DLD1 (cell line): ENCODE data around the gene STIL.
"Not testable (repeated sequence)": the region's sequence is repeated elsewhere in the genome, so short reads cannot be mapped to it uniquely, and the experiment has no call there.

Experiments
- in situ Hi-C: cut with HindIII; loops from 2 replicates; pipeline ENCODE4 v1.10.0; 2017; ENCODE audit warnings: low sequenced_read_pairs

Gene STIL

DNA sequence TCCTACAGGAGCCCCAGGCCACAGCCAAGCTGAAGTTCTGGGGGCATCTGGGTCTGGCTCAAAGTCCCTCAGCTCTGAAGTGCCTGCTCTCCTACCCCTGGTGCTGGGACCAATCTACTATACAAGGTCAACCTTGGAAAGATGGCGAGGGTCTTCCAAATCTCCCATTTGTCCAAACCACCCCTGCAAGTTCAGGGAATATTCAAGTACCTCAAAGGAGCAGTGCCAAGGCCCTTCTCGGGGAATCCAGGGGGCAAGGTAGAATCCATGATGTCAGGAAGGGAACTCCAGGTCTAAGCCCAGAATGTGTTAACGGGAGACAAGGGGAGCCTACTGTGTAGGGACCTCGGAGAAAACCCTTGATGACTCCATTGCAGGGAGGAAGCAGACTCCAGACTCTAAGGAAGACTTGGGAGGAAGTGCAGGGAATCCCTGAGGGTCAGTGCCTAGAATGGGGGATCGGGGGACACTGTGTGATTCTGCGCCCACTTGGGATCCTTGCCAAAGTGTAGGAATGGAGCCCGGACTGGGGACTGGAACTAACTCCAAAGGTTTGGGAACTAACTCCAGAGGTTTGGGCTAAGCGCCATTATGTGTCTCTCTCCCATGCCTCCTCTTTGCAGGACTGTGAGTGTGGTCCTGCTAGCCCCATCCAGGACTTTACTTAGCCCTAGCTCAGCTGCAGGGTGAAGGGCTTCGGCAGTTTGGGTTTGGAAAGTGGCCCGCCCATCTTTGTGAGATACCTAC lies 90.6 kb downstream of the STIL start:
- in situ Hi-C loops = no loop called here

DNA sequence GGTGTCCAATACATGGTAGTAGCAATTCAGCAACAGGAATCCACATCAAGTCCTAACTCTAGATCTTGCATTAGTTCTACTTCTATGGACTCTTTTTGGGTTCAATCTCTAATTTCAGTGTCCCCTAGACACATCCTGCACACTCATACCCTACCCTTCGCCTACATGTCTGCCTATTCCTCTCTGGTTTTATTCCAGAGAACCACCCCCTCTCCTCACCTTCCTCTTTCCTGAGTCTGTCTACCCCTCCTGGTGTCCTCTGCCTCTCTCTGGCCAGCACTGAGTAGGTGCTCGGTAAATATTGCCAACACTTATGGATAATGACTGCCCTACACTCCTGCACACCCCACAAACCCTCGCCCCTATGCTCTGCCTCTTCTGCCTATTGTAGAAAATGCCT lies 91.5 kb downstream of the STIL start:
- in situ Hi-C loops = no loop called here

DNA sequence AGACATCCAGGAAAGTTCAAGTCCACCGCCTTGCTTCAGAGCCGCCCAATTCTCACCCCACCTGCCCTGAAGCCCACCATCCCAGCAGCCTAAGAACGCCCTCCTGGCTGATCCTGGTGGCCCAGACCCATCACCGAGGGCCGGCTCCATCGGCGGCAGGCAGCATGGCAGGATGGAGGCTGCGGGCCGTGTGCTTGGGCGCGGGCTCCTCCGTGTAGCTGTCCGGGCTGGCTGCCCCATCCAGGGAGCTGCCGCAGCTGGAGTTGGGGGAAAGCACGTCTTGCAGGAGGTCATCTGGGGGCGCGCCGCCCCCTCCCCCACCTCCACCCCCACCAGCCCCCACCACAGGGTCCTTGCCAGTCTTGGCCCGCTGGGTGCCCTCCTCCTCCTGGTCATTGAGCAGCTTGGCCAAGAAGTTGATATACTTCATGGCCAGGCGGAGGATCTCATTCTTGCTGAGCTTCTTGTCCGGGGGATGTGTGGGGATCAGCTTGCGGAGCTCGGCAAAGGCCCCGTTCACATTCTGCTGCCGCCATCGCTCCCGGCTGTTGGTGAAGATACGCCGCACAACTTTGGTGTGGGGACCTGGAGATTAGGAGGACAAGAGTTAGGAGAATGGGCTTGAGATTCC lies 94.2 kb downstream of the STIL start:
- in situ Hi-C loops = no loop called here

DNA sequence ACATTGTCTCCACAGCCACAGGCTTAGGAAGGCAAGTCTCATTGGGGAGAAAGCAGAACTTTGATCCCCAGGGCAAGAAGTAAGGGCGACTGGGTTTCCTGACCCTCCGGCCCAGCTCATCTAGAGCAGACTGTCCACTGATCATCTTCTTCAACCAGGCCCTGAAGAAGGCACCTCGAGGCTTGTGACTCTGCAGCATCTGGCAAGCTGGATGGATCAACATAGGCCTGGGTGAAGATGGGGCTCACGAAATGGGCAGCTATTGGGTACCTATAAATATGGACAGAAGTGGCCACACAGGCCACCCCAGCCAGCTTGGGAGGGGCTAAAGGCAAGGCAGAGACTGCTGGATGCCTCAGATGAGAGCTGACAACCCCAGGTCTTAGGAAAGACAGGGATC lies 94.9 kb downstream of the STIL start:
- in situ Hi-C loops = no loop called here

DNA sequence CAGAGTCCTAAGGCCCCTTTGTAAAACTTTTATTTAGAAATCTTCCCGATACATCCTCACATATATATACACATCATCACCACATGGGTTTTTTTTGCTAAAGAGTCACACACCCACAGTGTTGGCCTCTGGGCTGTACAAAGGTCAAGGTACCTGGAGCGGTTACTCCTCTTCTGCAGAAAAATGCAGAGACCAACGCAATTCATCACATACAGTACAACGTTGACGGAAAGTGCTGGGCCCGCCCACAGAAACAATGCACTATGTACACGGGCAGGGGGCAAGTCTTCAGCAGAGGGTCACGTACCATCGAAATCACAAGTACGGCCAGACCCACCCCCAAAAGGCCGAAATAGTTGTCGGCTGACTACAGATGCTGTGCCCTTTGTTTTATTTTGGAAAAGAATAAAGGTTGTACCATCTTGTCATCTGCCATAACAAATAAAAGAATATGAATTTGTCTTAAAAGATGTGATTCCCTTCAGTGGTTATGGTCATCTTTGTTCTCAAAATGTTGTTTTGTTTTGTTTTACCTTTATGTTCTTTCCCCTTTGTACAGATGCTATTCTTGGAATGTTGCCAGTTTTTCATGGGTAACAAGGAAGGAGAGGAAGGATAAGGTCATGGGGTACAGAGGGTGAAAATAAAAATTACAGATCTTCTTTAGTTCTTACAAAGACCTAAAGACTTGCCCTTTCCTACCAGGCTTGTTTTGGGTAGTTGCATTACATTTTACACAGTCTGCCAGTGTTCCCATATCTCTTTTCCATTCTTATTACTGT lies 97.5 kb downstream of the STIL start:
- in situ Hi-C loops = no loop called here

DNA sequence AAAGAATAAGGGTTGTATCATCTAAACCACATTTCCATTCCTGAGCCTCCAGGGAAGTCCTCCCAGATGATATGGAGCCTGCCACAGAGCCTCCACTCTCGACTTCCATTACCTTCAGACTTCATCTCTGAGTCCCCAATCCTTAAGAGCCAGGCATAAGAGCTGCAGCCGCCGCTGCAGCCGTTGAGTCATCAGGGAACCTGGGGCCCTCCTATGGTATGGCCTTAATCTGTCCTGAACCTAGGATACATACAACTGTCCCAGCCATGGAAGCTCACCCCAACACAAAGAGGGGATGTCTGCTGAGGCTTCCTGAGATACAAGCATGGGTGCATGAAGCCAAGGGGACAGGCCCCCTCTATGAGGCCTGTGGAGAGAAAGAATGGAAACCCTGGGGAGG lies 98.2 kb downstream of the STIL start:
- in situ Hi-C loops = no loop called here

DNA sequence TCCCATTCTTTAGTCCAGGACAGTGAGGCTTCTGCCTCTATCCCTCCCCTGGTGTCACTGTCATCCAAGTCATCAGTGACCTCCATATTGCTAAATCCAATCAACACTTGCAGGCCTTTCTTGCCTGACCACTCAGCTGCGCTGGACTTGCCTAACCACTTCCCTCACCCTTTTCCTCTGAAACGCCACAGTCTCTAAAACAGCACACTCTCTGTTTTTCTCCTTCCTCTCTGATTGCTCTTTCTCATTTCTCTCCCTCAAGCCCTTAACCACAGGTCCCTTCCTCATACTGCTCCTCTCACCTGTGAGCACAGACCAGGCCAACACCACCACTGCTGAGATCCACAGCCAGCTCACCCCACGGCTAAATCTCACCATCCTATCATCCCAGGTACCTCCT lies 99.4 kb downstream of the STIL start:
- in situ Hi-C loops = no loop called here

DNA sequence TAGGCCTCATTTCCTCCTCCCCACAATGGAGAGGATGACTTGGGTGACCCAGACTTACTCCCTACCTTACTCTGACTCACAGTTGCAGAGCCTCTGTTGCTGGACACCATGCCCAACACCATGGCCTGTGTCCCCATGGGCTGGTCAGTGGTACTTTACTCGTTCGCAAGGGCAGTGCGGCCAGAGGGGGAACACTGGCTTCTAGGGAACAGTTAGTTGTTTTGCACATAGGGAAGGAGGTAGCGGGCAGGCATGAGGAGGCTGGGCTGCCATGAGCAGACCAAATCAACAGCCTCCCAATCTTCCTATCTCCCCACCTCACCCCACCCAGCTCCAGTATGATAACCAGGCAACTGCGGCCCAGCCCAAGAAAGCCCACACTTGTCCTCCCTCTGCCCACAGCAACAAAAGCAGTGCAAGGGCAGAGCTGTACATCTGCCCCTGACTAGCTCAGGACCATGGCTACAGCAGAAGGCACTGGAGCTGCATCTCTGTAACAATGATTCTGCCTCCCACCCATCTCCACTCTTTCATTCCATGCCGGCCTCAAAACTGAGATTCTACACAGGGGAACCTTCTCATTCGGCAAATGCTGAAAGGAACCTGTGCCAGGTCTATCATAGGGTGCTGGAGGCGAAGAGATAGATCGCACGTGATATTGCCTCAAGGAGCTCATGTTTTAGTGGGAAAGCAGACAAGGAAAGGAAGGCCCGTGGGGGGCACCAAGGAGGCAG lies 100.5 kb downstream of the STIL start:
- in situ Hi-C loops = no loop called here

DNA sequence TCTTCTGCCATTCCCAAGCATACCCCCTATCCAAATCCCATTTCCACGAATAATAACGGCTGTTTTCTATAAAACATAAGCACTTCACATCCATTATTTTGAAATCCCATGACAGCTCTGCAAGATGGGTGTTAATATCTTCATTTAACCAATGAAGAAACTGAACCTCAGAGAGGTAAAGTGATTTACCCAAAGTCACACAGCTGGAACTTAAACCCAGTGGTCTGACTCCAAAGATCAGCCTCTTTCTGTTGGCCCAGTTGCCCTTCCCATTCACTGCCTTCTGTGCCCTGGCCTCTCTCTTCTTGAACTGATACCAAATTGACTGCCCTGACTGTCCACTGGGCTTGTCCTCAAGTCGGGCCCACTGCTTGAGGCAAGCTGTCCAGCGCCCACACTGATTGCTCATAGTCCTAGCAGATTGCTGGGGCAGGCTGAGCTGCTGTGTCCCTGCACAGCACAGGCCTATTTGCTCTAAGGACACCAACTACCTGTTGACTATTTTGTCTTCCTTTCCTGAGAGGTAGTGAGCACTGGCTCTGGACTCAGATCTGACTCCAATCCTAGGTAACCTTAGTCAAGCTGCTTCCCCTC lies 101.2 kb downstream of the STIL start:
- in situ Hi-C loops = no loop called here

DNA sequence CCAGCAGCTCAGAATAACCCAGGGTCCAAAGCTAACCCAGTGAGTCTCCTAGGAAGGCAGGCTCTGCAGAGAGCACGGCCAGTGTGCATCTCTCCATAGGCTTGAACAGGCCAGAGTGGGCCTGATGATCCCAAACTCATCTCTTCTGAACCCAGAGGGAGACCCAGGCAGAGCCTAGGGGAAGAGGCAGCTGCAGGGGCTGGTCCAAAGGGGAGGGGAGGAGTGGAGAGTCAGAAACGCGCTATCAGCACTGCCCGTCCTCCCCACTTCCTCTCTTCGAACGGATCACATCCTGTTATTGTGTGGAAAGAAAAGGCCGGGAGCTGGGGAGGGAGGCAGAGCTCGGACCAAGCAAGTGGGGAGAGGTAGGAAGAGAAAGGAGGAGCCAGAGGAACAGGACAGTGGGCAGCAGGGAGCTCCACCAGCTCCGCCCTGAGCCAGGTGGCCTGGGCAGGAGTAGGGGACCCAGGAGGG lies 102.1 kb downstream of the STIL start:
- in situ Hi-C loops = no loop called here

DNA sequence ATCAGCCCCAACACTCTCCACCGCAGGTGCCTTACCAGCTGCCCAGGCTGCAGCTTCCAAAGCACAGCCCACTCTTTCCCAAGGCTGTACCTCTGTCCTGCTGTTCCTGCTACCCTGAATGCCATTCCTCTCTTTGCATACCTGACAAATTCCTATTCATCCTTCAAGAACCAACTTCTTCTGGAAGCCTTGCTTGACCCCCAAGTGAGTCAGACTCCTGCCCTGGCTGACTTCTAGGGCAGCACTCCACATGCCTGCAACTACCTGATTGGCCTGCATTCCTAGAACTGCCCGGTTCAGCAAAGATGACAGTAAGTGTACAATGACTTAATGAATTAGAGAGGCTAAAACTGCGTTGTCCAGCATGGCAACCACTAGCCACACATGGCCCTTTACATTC lies 103.3 kb downstream of the STIL start:
- in situ Hi-C loops = no loop called here

DNA sequence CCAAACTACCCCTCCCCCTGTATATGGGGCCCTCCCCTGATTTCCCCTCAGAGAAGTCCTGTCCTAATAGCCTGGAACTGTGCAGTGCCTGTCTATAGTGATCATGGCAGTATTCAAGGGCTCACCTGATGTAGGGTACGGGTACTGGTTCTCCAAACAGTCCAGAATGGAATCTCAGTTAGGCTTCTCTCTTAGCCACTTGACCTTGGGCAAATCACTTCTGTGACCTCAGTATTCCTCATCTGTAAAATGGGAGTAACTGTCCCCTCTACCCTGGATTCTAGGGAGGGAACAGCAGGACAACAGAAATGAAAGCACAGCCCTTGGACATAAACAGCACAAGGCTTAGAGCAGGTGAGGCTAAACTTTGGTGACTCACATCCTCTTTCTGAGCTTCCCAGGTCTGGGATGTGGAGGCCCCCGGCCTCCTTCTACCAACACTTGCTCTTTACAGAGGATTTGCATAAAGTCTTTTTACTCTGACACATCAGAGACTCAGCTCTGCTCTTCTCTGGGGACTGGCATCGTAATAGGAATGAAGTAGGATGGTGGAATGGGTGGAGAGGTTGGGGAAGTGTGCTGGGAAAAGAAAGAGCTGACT lies 104.1 kb downstream of the STIL start:
- in situ Hi-C loops = no loop called here

DNA sequence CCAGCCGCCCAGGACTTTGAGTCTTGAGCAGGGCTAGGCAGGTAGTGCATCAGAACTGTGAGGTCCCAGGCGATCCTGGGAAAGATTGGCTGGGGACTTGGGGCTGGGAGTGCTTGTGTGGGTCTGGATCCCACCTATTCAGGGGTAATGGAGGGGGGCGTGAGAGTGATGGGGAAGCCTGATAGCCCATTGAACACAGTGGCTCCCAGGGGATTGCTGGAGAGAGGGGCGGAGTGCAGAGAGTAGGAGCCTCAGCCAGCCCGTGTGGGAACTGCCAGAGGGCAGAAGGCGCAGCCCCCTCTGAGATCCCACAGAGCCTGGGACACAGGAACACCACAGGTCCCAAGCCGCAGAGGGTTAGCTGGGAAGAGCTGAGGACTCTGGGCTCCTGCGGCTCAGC lies 104.9 kb downstream of the STIL start:
- in situ Hi-C loops = no loop called here

DNA sequence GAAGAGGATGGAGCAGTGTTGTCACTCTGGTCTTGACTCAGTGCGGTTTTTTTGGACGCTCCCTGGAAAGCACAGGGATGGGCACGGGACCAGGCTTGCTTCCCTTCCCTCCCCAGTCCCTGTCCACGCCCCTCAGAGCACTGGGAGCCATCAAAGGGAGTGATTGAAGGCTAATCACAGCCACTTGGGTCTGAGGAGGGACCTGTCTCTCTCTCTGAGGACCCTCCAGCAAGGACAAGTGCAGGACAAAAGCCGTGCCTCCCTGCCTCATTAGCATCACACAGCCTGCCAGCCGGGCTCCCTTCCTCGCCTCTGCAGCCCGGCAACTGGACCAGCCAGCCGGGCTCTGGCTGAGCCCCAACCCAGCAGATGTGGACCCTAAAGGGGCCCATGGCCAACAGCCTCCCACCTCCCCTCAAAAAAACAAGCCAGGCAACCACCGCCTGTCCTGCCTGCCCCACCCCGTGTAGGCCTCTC lies 105.5 kb downstream of the STIL start:
- in situ Hi-C loops = no loop called here

DNA sequence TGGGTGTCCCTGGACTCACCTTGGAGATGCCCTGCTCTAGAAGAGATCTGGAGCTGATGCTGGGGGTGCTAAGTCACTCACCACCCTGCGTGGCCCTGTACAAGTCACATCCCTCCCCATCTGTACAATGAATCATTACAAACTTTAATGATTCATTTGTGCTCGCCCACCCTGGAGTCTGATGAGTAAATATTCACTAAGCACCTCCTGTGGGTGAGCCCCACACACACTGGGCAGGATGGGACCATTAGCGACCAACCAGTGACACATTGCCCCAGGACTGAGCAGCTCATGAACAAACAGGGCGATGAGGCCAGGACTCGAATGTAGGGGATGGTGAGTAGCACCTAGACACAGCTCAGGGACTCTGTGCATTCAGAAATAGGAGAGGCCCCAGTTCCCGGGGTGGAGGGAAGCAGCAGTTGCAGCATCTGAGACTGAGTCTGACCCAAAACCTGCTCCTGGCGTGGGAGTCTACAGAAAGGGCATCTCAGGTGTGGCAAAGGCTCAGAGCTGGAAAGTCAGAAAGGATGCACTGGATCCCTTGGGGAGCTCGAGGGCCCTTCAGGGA lies 106.1 kb downstream of the STIL start:
- in situ Hi-C loops = no loop called here

DNA sequence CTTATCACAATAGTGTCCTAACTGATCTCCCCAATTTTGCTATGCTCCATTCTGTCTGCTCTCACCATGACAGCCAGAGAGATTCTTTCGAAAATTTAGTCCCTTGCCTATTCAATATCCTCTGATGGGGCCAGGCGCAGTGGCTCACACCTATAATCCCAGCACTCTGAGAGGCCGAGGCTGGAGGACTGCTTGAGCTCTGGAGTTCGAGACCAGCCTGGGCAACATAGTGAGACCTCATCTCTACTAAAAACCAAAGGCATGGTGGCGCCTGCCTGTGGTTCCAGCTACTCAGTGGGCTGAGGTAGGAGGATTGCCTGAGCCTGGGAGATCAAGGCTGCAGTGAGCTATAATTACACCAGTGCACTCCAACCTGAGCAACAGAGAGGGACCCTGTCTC lies 108.0 kb downstream of the STIL start:
- in situ Hi-C loops = no loop called here

DNA sequence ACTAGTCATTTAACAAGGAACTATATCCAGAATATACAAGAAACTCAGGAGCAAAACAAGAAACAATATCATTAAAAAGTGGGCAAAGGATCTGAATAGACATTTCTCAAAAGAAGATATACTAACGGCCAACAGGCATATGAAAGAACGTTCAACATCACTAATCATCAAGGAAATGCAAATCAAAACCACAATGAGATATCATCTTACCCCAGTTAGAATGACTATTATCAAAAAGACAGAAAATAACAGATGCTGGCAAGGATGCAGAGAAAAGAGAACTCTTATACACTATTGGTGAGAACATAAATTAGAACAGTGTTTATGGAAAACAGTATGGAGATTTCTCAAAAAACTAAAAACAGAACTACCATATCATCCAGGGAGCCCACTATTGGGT lies 110.4 kb downstream of the STIL start:
- in situ Hi-C loops = not testable (repeated sequence)

DNA sequence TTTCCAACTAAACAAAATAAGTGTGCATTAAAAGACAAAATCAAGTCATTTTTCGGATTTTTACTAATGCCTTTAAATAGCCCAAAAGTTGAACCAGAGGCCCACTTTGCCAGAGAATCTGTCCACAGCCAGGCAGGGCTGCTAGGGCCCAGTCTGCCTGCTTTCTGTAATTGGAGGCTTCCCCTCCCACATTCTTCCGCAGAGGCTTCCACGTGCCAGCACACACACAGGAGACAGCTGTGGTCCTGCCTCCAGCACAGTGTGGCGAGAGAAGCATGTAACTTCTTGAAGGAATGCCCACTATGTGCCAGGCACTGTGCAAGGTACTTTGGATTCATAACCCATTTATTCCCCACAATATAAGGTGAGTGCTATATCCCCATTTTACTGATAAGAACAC lies 112.8 kb downstream of the STIL start:
- in situ Hi-C loops = no loop called here
